A549 (cell line): ENCODE data around the gene GRIP1. TPM values are rescaled to one million over a fixed set of nuclear protein-coding genes. Genes with fewer than 3 reads are reported as not detected.

Experiments
- ATAC-seq, 2 experiments: fragments of 200-7000 bp in 1 of 2; fragments of >200 bp in 1 of 2; cut with Nextera tagmentation in 1 of 2; cut with Tn5 transposase in 1 of 2; 3 replicates each; pipeline versions ENCODE4 v1.8.0 to v1.9.1; 2018 to 2020; ENCODE audit warnings: mild to moderate bottlenecking in 1 of 2, moderate library complexity in 1 of 2
- CTCF ChIA-PET: fragments of 300-600 bp; sonication (Branson Sonifier 250); formaldehyde crosslinking; extraction: SDS; loops from one replicate; lab custom pipeline; 2021; ENCODE audit warnings: antibody characterized with exemption, inconsistent platforms; lab: Yijun Ruan, JAX
- POLR2A ChIA-PET: fragments of 350-600 bp; formaldehyde crosslinking; extraction: SDS; loops from one replicate; lab custom pipeline; 2021; ENCODE audit warnings: antibody characterized with exemption, inconsistent platforms; lab: Yijun Ruan, JAX
- DNase-seq, 2 experiments: peaks; one replicate each; pipeline versions ENCODE4 v3.0.0 to v3.0.0-alpha.2; 2011 to 2016; ENCODE audit warnings: low read depth in 1 of 2, low spot score in 1 of 2
- FAIRE-seq: peaks from 2 replicates; lab custom pipeline; 2011; peaks lifted over from hg19 to GRCh38; lab: Jason Lieb, UNC
- H3K27ac ChIP-seq, 2 experiments: fragments of >200 bp; sonication (Bioruptor Twin); formaldehyde crosslinking; 3 replicates each; pipeline ENCODE4 v1.5.1; 2016 to 2017
- H3K4me1 ChIP-seq: fragments of >200 bp; sonication (Bioruptor Twin); formaldehyde crosslinking; 3 replicates; pipeline ENCODE4 v1.6.1; 2016
- H3K4me2 ChIP-seq: fragments of >200 bp; sonication (Bioruptor Twin); formaldehyde crosslinking; 3 replicates; pipeline ENCODE4 v1.6.1; 2016
- H3K4me3 ChIP-seq: fragments of >200 bp; sonication (Bioruptor Twin); formaldehyde crosslinking; 3 replicates; pipeline ENCODE4 v1.5.1; 2016
- H3K9me3 ChIP-seq: fragments of >200 bp; sonication (Bioruptor Twin); formaldehyde crosslinking; 3 replicates; pipeline ENCODE4 v1.6.1; 2016
- ATOH8 ChIP-seq: fragments of 250-450 bp; sonication (Bioruptor Pico); IDR thresholded peaks from 2 replicates; pipeline ENCODE4 v1.5.0; 2020; ENCODE audit warnings: low read depth, mild to moderate bottlenecking, moderate library complexity
- BHLHE40 ChIP-seq: IDR thresholded peaks from 2 replicates; pipeline ENCODE4 v1.6.1; 2012; ENCODE audit warnings: low read depth, low read length, inconsistent platforms
- CBX2 ChIP-seq: fragments of 200-600 bp; sonication (generic); IDR thresholded peaks from 2 replicates; pipeline ENCODE4 v1.6.1; 2016; ENCODE audit warnings: low read depth, mild to moderate bottlenecking, borderline replicate concordance
- CTCF ChIP-seq: fragments of >200 bp; sonication (Bioruptor Twin); formaldehyde crosslinking; IDR thresholded peaks from 3 replicates; pipeline ENCODE4 v1.5.1; 2016
- EHF ChIP-seq: fragments of 250-450 bp; sonication (Bioruptor Pico); IDR thresholded peaks from 2 replicates; pipeline ENCODE4 v1.5.0; 2020; ENCODE audit warnings: mild to moderate bottlenecking
- EHMT2 ChIP-seq: fragments of 200-600 bp; sonication (generic); IDR thresholded peaks from 2 replicates; pipeline ENCODE4 v1.6.1; 2016; ENCODE audit warnings: antibody characterized with exemption, low read depth, mild to moderate bottlenecking, moderate library complexity
- ESRRA ChIP-seq: fragments of 150-350 bp; IDR thresholded peaks from 2 replicates; pipeline ENCODE4 v1.6.1; 2014; ENCODE audit warnings: mild to moderate bottlenecking, low read length, borderline replicate concordance
- HOXA7 ChIP-seq: fragments of 250-450 bp; sonication (Bioruptor Pico); IDR thresholded peaks from 2 replicates; pipeline ENCODE4 v1.5.0; 2020; ENCODE audit warnings: mild to moderate bottlenecking, moderate library complexity
- HOXB5 ChIP-seq: fragments of 250-450 bp; sonication (Bioruptor Pico); IDR thresholded peaks from 2 replicates; pipeline ENCODE4 v1.5.0; 2020; ENCODE audit warnings: mild to moderate bottlenecking, moderate library complexity
- MAX ChIP-seq: IDR thresholded peaks from 2 replicates; pipeline ENCODE4 v1.6.1; 2012
- RCOR1 ChIP-seq: fragments of 150-350 bp; IDR thresholded peaks from 2 replicates; pipeline ENCODE4 v1.6.1; 2014; ENCODE audit warnings: antibody characterized with exemption, low read length, low read depth
- REST ChIP-seq: fragments of 200-600 bp; sonication (generic); IDR thresholded peaks from 2 replicates; pipeline ENCODE4 v1.6.1; 2016; ENCODE audit warnings: antibody characterized with exemption, mild to moderate bottlenecking, moderate library complexity
- RFX5 ChIP-seq: fragments of 450-650 bp; IDR thresholded peaks from 2 replicates; pipeline ENCODE4 v1.7.1; 2014; ENCODE audit warnings: antibody characterized with exemption, mild to moderate bottlenecking, moderate library complexity
- USF2 ChIP-seq: fragments of 450-650 bp; IDR thresholded peaks from 2 replicates; pipeline ENCODE4 v1.6.1; 2014; ENCODE audit warnings: antibody characterized with exemption
- WGBS: methylation state at CpG from one replicate; pipeline ENCODE4 v1.1.6; 2017; ENCODE audit errors: missing lambda C conversion rate; 5-methylcytosine and 5-hydroxymethylcytosine counted together
- polyA plus RNA-seq, 4 experiments: library from polyadenylated mRNA; depleted of rRNA in 3 of 4; stranded (reverse); fragments of >200 nt; fragmentation: RNase III in 1 of 4; extraction: RNeasy Plus Mini Kit Qiagen cat#74134 plus additional on column Dnase treatment in 1 of 4; gene quantifications; 2 replicates in 3 of 4; 3 replicates in 1 of 4; pipeline ENCODE4 v1.2.3, GENCODE V29; 2011 to 2017

Gene GRIP1
- polyA plus RNA-seq, 2 of the 4 experiments (the other 2 are of a cell fraction), result 4.6 to 5.8 TPM

- DNase-seq, result no peak
- TF ChIP-seq EHF (no peak), RCOR1 (no peak), CTCF (no peak), MAX (no peak), ATOH8 (CRISPR knock-in tag) (no peak), EHMT2 (no peak), CBX2 (no peak), ESRRA (no peak), REST (no peak), RFX5 (no peak), HOXB5 (CRISPR knock-in tag) (no peak), USF2 (no peak), BHLHE40 (no peak)
- Histone ChIP-seq H3K9me3 (no peaks in the 10 kb centered on the region), H3K4me2 (no peak overlapping the region), H3K4me1 (no peaks in the 10 kb centered on the region), H3K27ac (no peak overlapping the region), H3K4me3 (no peak overlapping the region)
- no peak for FAIRE-seq
- CTCF ChIA-PET, result interaction anchor here (1.0 kb wide), 1 partner anchor 11 kb away, joined by 3 read pairs; no protein-coding TSS in a partner anchor
- POLR2A ChIA-PET, result no interaction called here
- ATAC-seq, result no peak
These were observed 275.1 kb downstream of the GRIP1 start for GRCh38 chr12:66403746-66404145.

GRCh38 chr12:66399911-66400306, 279.0 kb downstream of the GRIP1 start:
- no peak for TF ChIP-seq HOXA7 (CRISPR knock-in tag)
- Histone ChIP-seq H3K27ac (no peak overlapping the region), H3K4me3 (no peak overlapping the region), H3K9me3 (no peaks in the 10 kb centered on the region), H3K4me1 (no peaks in the 10 kb centered on the region), H3K4me2 (no peak overlapping the region)
- CTCF ChIA-PET, result no interaction called here
- POLR2A ChIA-PET, result no interaction called here
- FAIRE-seq (no peak), DNase-seq (no peak), ATAC-seq (no peak)
- 57% methylated on average over 3 of the region's 3 CpGs for WGBS
